ENCODE measurements around the gene CYP26B1. TPM values are rescaled to one million over a fixed set of nuclear protein-coding genes. Genes with fewer than 3 reads are reported as not detected.

The CYP26B1 gene
- total and polyA plus RNA-seq, 3 donors from 2014 or later: 31.6 to 86.2 (median 42.1) TPM

DNA sequence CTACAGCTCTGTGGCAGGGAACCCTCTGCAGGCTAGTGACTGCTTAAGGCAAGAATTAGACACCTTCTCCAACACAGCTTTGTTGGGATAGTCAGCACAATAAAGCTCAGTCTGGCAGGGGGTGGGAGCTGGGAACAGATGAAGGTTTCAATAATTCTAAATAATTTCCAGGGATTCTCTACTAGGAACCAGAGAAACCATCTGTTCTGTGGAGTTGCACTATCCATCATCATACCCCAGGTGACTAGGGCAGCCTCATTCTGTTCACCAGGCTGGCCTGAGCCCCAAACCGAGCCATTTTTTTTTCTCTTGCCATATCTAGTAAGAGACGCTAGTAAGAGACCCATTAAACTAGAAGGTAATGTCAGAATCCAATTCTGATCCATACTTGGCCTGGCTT, 35.8 kb upstream of the CYP26B1 start:
- Histone ChIP-seq H3K4me1 (no peaks in the 10 kb centered on the region), H3K9me3 (no peaks in the 10 kb centered on the region), H3K36me3 (ENCODE audit: low read depth, missing control alignments) (no peaks in the 10 kb centered on the region), H3K27ac (no peak overlapping the region), H3K27me3 (no peaks in the 10 kb centered on the region), H3K4me3 (no peak overlapping the region)
- intact Hi-C loops (cut with DNase I; ENCODE audit: low total_unique reads): no loop called here
- WGBS, 2 donors: 100% methylated on average over 2 of the region's 2 CpGs
- TF ChIP-seq, protein P1, sequence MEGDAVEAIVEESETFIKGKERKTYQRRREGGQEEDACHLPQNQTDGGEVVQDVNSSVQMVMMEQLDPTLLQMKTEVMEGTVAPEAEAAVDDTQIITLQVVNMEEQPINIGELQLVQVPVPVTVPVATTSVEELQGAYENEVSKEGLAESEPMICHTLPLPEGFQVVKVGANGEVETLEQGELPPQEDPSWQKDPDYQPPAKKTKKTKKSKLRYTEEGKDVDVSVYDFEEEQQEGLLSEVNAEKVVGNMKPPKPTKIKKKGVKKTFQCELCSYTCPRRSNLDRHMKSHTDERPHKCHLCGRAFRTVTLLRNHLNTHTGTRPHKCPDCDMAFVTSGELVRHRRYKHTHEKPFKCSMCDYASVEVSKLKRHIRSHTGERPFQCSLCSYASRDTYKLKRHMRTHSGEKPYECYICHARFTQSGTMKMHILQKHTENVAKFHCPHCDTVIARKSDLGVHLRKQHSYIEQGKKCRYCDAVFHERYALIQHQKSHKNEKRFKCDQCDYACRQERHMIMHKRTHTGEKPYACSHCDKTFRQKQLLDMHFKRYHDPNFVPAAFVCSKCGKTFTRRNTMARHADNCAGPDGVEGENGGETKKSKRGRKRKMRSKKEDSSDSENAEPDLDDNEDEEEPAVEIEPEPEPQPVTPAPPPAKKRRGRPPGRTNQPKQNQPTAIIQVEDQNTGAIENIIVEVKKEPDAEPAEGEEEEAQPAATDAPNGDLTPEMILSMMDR (IDR thresholded peaks at IDR 0.05): no peak
- no peak for TF ChIP-seq POLR2A (IDR thresholded peaks at IDR 0.05)
- no peak for DNase-seq

DNA sequence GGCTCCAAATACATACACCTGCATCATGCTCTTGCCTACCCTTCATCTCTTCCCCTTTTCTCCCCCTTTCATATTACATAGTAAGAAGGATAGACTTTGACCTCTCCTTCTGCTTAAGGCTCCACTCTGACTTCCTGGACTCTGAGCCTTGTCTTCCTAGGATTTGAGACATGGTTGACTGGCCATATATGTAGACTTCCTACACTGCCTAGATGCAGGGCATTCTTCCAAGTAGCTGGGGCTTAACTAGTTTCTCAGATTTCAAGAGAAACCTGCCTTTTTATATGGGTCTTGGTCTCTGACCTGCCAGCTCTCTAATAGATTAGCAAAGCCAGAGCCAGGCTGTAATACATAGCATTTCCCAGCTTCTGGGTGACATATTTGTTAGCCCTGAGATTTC, 35.4 kb upstream of the CYP26B1 start:
- intact Hi-C loops (cut with DNase I; ENCODE audit: low total_unique reads): no loop called here
- Histone ChIP-seq H3K9me3 (no peaks in the 10 kb centered on the region), H3K36me3 (ENCODE audit: low read depth, missing control alignments) (no peaks in the 10 kb centered on the region), H3K4me1 (no peaks in the 10 kb centered on the region), H3K4me3 (no peak overlapping the region), H3K27ac (no peak overlapping the region), H3K27me3 (no peaks in the 10 kb centered on the region)
- no peak for DNase-seq
- TF ChIP-seq POLR2A (IDR thresholded peaks at IDR 0.05): no peak
- TF ChIP-seq, protein P1 (IDR thresholded peaks at IDR 0.05): no peak

DNA sequence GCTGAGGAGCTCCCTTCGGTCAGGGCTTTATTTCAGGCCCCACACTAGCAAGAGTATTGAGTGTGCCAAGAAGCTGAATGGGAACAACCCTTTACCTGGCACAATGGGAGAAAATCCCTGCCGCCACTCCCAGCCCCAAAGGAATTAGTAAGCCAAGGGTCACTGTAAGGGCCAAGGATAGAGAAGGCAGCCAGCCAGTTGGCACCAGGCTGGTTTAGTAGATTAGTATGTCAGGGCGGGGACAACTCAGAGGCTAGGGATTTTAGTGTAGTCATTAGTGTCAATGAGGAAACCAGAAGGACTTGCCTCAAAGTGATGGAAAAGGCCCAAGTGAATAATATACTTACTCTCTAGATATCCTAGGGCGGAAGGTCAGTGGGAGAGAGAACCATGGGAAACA, 34.9 kb upstream of the CYP26B1 start:
- Histone ChIP-seq H3K27ac (no peak overlapping the region), H3K27me3 (no peaks in the 10 kb centered on the region), H3K36me3 (ENCODE audit: low read depth, missing control alignments) (no peaks in the 10 kb centered on the region), H3K4me1 (no peaks in the 10 kb centered on the region), H3K9me3 (no peaks in the 10 kb centered on the region), H3K4me3 (no peak overlapping the region)
- intact Hi-C loops (cut with DNase I; ENCODE audit: low total_unique reads): no loop called here
- WGBS, 2 donors: 82 to 86% methylated on average over 4 of the region's 4 CpGs
- no peak for TF ChIP-seq POLR2A (IDR thresholded peaks at IDR 0.05)
- TF ChIP-seq, protein P1 (IDR thresholded peaks at IDR 0.05): no peak
- DNase-seq: no peak

DNA sequence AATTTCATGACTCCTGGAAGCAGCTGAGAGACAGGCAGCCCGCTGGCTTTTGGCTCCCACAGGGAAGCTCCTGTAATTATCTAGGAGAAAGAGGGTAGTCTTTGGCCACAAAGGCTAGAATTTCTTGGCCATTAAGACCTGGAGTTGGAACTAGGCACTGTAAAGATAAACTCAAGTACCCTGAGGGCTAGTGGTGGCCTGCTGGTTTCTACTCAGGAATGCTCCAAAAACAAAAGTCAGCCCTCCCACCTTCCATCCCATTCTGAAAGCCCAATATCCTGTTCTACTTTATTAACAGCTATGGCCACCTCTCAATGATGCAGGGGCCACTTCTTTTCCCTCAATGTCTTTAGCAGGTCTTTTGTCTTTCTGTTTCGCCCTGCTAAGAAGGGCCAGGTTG, 34.0 kb upstream of the CYP26B1 start:
- H3K36me3 ChIP-seq (ENCODE audit: low read depth, missing control alignments): no peaks in the 10 kb centered on the region
- WGBS, 2 donors: 86 to 92% methylated on average over 2 of the region's 2 CpGs
- TF ChIP-seq, protein P1 (IDR thresholded peaks at IDR 0.05): no peak
- no peak for TF ChIP-seq POLR2A (IDR thresholded peaks at IDR 0.05)

DNA sequence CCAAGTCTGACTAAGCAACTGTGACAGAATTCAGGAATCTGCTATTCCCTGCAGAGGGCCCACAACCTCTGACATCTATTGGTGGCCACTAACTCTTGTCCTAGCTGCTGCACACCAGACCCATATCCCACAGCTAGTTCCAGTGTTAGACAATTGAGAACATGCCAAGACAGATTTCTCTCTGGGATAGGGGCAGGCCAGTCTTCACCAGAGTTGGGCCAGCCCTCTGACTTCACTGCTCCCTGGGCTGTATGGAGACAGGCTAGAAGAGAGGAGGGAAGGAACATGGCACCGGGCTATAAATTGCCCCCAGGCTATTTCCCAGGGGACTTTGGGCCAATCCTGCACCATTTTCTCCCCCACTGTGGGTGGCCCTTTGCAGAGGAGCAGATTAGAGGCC, 32.7 kb upstream of the CYP26B1 start:
- 94 to 100% methylated on average over 1 of the region's 1 CpG for WGBS, 2 donors
- no peaks in the 10 kb centered on the region for H3K4me1 ChIP-seq
- TF ChIP-seq POLR2A (IDR thresholded peaks at IDR 0.05): no peak
- TF ChIP-seq, protein P1 (IDR thresholded peaks at IDR 0.05): no peak
- no peak overlapping the region for H3K4me3 ChIP-seq
- no peaks in the 10 kb centered on the region for H3K9me3 ChIP-seq
- no peak overlapping the region for H3K27ac ChIP-seq
- no peaks in the 10 kb centered on the region for H3K36me3 ChIP-seq (ENCODE audit: low read depth, missing control alignments)
- DNase-seq: no peak
- intact Hi-C loops (cut with DNase I; ENCODE audit: low total_unique reads): no loop called here
- no peaks in the 10 kb centered on the region for H3K27me3 ChIP-seq

More for the DNA sequence above, 34.0 kb upstream of the CYP26B1 start:
- intact Hi-C loops (cut with DNase I; ENCODE audit: low total_unique reads): no loop called here
- no peak overlapping the region for H3K4me3 ChIP-seq
- no peaks in the 10 kb centered on the region for H3K9me3 ChIP-seq
- H3K4me1 ChIP-seq: no peaks in the 10 kb centered on the region
- no peak for DNase-seq
- H3K27me3 ChIP-seq: no peaks in the 10 kb centered on the region
- H3K27ac ChIP-seq: no peak overlapping the region

Measured in testis (tissue), 3 donors.